HepG2 (cell line): Measurements from ENCODE around the gene SEMA3B. TPM values are rescaled to one million over a fixed set of nuclear protein-coding genes. Genes with fewer than 3 reads are reported as not detected.
A peak's percentile ranks its signal among the peaks of the same experiment; 100 is the strongest.

Experiments used
- NFE2L2 ChIP-seq: fragments of 150-350 bp; IDR thresholded peaks from 2 replicates; pipeline ENCODE4 v1.6.1; 2014; ENCODE audit warnings: low read length
- NFKB2 ChIP-seq: sonication (generic); formaldehyde crosslinking; IDR thresholded peaks from 2 replicates; pipeline ENCODE4 v1.4.0; 2020; ENCODE audit warnings: missing genetic modification reagents, borderline replicate concordance
- RAD51 ChIP-seq: fragments of 450-650 bp; IDR thresholded peaks from 2 replicates; pipeline ENCODE4 v1.6.1; 2016; ENCODE audit warnings: borderline replicate concordance
- SALL1 ChIP-seq: sonication (generic); formaldehyde crosslinking; IDR thresholded peaks from 2 replicates; pipeline ENCODE4 v1.8.0; 2022; ENCODE audit warnings: mild to moderate bottlenecking, missing genetic modification reagents
- SRY ChIP-seq: sonication (generic); formaldehyde crosslinking; IDR thresholded peaks from 2 replicates; pipeline ENCODE4 v1.8.0; 2022; ENCODE audit warnings: mild to moderate bottlenecking, missing genetic modification reagents
- TCF12 ChIP-seq, 2 experiments: fragments of 450-650 bp in 1 of 2; sonication (generic) in 1 of 2; formaldehyde crosslinking in 1 of 2; IDR thresholded peaks; 2 replicates each; pipeline versions ENCODE4 v1.6.1 to v1.8.0; 2017 to 2022; ENCODE audit warnings: antibody characterized with exemption in 1 of 2, mild to moderate bottlenecking in 1 of 2, missing genetic modification reagents in 1 of 2, moderate library complexity in 1 of 2
- ZNF138 ChIP-seq: sonication (generic); formaldehyde crosslinking; IDR thresholded peaks from 2 replicates; pipeline ENCODE4 v1.5.0; 2020; ENCODE audit warnings: mild to moderate bottlenecking, low read depth, missing genetic modification reagents
- ZNF629 ChIP-seq: sonication (generic); formaldehyde crosslinking; conservative IDR thresholded peaks from 2 replicates; pipeline ENCODE4 v1.5.0; 2020; ENCODE audit warnings: missing genetic modification reagents
- polyA plus RNA-seq, 8 experiments: library from polyadenylated mRNA; depleted of rRNA in 3 of 8; stranded (reverse) in 7 of 8; unstranded in 1 of 8; fragments of >200 nt; fragmentation: Illumina TruSeq in 4 of 8; extraction: Trizol in 4 of 8; gene quantifications; 2 replicates each; pipeline versions ENCODE4 v1.2.1 to v1.2.3, GENCODE V29; 2011 to 2016; ENCODE audit warnings: low read depth in 4 of 8, missing spikeins in 1 of 8, mixed read lengths in 1 of 8; ENCODE audit not compliant: insufficient read depth in 1 of 8
- total RNA-seq, 5 experiments: library from RNA; depleted of rRNA; stranded (reverse); fragments of >200 nt; fragmentation: Illumina TruSeq; extraction: Trizol; gene quantifications; 2 replicates each; pipeline ENCODE4 v1.2.3, GENCODE V29; 2016; ENCODE audit warnings: low read depth in 1 of 5
- TF ChIP-seq, protein P1 (sequence below): sonication (generic); formaldehyde crosslinking; IDR thresholded peaks from 2 replicates; pipeline ENCODE4 v1.4.0; 2020; ENCODE audit warnings: missing genetic modification reagents, borderline replicate concordance
- TF ChIP-seq, protein P2 (sequence below): sonication (generic); formaldehyde crosslinking; IDR thresholded peaks from 2 replicates; pipeline ENCODE4 v1.4.0; 2020; ENCODE audit warnings: missing genetic modification reagents, borderline replicate concordance
- TF ChIP-seq, protein P3 (sequence below): sonication (generic); formaldehyde crosslinking; conservative IDR thresholded peaks from 2 replicates; pipeline ENCODE4 v1.4.0; 2020; ENCODE audit warnings: missing genetic modification reagents
- TF ChIP-seq, protein P4 (sequence below), 2 experiments: sonication (generic) in 1 of 2; formaldehyde crosslinking in 1 of 2; IDR thresholded peaks; 2 replicates each; pipeline versions ENCODE4 v1.6.1 to v1.9.0; 2014 to 2022; ENCODE audit warnings: antibody characterized with exemption in 1 of 2, borderline replicate concordance in 1 of 2, inconsistent platforms in 1 of 2, low read depth in 1 of 2, missing genetic modification reagents in 1 of 2

Gene SEMA3B
- total and polyA plus RNA-seq, 2 of the 13 experiments (the other 11 are each of a cell fraction or from before 2014, with no cell fraction given) = 93.2 to 158 TPM

DNA sequence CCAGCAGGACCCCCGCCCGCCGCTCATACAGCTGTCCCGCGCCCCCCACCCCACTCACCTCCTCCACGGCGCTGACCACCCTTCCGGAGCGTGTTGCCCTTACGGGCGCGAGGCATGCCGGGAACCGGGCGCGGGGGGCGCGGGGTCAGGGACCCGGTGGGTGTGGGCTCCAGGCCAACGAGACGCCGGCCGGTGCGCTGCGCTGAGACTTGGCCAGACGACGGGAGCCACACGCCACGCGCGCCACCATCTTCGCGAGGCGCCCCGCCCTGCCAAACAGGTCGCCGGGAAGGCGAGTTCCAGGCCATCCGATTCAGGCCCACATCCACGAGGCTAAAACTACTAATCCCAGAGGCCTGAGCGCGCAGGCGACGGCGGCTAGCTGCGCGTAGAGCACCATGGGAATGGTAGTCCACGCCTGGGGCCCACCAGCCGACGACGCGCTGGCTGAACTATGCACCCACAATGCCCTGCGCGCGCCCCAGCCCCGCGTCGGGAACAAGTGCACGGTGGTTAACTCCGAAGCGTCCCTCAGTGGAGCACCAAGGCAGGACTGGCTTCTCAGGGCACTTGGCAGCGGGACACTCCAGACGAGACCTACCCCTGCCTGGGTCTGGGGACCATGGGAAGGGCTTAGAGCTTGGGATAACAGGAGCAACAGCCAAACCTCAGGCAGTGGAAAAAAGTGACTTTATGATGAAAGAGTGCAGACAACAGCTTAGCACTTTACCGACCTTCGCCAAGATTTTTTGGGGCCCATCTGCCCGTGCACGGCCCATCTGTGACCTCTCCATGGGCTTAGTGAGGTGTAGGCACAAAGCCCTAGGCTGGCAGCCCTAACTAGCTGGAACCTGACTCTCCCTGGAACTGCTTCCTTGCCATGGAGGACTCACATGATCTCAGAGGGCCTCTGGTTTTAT, 23.5 kb downstream of the SEMA3B start, which contains the start of gene IFRD2 (continued):
- TF ChIP-seq ZNF629 (CRISPR knock-in tag) (no peak), NFKB2 (CRISPR knock-in tag) (0 out of 2 replicates have a peak, but pooled peaks have one; percentile 11), SRY (CRISPR knock-in tag) (peak; percentile 48; the same call in 1 of the 2 replicates), SALL1 (CRISPR knock-in tag) (peak; percentile 76), NFE2L2 (peak; percentile 26; the same call in 1 of the 2 replicates), RAD51 (no peak), TCF12 (IDR thresholded peaks at IDR 0.05) (no peak), TCF12 (CRISPR knock-in tag; IDR thresholded peaks at IDR 0.05) (no peak), ZNF138 (CRISPR knock-in tag) (peak; percentile 11; the same call in 1 of the 2 replicates)
- TF ChIP-seq, protein P1, sequence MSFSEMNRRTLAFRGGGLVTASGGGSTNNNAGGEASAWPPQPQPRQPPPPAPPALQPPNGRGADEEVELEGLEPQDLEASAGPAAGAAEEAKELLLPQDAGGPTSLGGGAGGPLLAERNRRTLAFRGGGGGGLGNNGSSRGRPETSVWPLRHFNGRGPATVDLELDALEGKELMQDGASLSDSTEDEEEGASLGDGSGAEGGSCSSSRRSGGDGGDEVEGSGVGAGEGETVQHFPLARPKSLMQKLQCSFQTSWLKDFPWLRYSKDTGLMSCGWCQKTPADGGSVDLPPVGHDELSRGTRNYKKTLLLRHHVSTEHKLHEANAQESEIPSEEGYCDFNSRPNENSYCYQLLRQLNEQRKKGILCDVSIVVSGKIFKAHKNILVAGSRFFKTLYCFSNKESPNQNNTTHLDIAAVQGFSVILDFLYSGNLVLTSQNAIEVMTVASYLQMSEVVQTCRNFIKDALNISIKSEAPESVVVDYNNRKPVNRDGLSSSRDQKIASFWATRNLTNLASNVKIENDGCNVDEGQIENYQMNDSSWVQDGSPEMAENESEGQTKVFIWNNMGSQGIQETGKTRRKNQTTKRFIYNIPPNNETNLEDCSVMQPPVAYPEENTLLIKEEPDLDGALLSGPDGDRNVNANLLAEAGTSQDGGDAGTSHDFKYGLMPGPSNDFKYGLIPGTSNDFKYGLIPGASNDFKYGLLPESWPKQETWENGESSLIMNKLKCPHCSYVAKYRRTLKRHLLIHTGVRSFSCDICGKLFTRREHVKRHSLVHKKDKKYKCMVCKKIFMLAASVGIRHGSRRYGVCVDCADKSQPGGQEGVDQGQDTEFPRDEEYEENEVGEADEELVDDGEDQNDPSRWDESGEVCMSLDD (CRISPR knock-in tag) = no peak
- TF ChIP-seq, protein P2, sequence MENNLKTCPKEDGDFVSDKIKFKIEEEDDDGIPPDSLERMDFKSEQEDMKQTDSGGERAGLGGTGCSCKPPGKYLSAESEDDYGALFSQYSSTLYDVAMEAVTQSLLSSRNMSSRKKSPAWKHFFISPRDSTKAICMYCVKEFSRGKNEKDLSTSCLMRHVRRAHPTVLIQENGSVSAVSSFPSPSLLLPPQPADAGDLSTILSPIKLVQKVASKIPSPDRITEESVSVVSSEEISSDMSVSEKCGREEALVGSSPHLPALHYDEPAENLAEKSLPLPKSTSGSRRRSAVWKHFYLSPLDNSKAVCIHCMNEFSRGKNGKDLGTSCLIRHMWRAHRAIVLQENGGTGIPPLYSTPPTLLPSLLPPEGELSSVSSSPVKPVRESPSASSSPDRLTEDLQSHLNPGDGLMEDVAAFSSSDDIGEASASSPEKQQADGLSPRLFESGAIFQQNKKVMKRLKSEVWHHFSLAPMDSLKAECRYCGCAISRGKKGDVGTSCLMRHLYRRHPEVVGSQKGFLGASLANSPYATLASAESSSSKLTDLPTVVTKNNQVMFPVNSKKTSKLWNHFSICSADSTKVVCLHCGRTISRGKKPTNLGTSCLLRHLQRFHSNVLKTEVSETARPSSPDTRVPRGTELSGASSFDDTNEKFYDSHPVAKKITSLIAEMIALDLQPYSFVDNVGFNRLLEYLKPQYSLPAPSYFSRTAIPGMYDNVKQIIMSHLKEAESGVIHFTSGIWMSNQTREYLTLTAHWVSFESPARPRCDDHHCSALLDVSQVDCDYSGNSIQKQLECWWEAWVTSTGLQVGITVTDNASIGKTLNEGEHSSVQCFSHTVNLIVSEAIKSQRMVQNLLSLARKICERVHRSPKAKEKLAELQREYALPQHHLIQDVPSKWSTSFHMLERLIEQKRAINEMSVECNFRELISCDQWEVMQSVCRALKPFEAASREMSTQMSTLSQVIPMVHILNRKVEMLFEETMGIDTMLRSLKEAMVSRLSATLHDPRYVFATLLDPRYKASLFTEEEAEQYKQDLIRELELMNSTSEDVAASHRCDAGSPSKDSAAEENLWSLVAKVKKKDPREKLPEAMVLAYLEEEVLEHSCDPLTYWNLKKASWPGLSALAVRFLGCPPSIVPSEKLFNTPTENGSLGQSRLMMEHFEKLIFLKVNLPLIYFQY (CRISPR knock-in tag) = no peak
- TF ChIP-seq, protein P3, sequence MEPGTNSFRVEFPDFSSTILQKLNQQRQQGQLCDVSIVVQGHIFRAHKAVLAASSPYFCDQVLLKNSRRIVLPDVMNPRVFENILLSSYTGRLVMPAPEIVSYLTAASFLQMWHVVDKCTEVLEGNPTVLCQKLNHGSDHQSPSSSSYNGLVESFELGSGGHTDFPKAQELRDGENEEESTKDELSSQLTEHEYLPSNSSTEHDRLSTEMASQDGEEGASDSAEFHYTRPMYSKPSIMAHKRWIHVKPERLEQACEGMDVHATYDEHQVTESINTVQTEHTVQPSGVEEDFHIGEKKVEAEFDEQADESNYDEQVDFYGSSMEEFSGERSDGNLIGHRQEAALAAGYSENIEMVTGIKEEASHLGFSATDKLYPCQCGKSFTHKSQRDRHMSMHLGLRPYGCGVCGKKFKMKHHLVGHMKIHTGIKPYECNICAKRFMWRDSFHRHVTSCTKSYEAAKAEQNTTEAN (CRISPR knock-in tag) = no peak
- TF ChIP-seq, protein P4, sequence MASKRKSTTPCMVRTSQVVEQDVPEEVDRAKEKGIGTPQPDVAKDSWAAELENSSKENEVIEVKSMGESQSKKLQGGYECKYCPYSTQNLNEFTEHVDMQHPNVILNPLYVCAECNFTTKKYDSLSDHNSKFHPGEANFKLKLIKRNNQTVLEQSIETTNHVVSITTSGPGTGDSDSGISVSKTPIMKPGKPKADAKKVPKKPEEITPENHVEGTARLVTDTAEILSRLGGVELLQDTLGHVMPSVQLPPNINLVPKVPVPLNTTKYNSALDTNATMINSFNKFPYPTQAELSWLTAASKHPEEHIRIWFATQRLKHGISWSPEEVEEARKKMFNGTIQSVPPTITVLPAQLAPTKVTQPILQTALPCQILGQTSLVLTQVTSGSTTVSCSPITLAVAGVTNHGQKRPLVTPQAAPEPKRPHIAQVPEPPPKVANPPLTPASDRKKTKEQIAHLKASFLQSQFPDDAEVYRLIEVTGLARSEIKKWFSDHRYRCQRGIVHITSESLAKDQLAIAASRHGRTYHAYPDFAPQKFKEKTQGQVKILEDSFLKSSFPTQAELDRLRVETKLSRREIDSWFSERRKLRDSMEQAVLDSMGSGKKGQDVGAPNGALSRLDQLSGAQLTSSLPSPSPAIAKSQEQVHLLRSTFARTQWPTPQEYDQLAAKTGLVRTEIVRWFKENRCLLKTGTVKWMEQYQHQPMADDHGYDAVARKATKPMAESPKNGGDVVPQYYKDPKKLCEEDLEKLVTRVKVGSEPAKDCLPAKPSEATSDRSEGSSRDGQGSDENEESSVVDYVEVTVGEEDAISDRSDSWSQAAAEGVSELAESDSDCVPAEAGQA (IDR thresholded peaks at IDR 0.05; ENCODE audit: low read depth) = peak; percentile 93
- TF ChIP-seq, protein P4 (CRISPR knock-in tag; IDR thresholded peaks at IDR 0.05; ENCODE audit: borderline replicate concordance) = no peak
